K562 (cell line): ENCODE measurements around the gene PALLD. TPM values are rescaled to one million over a fixed set of nuclear protein-coding genes. Genes with fewer than 3 reads are reported as not detected.

Source experiments
- ATAC-seq: fragments of 200-7000 bp; cut with Tn5 transposase; 3 replicates; pipeline ENCODE4 v1.9.1; 2020; ENCODE audit warnings: moderate library complexity
- BruUV-seq: library from RNA; stranded (reverse); fragments of 400-500 nt; replicated peaks from 2 replicates; lab custom pipeline; 2021; lab: Mats Ljungman, UMichigan
- CTCF ChIA-PET: fragments of 300-600 bp; formaldehyde crosslinking; extraction: SDS; loops from one replicate; lab custom pipeline; 2021; ENCODE audit warnings: low intra/inter-chr PET ratio; lab: Yijun Ruan, JAX
- POLR2A ChIA-PET: fragments of 300-600, 350-650 bp; sonication (Branson Sonifier 250); formaldehyde crosslinking; extraction: SDS; loops from one replicate; lab custom pipeline; 2021; ENCODE audit warnings: antibody characterized with exemption, inconsistent platforms; lab: Yijun Ruan, JAX
- DNase-seq, 4 experiments: peaks; one replicate each; pipeline versions ENCODE4 v3.0.0 to v3.0.0-alpha.2; 2011 to 2018; ENCODE audit warnings: low spot score in 3 of 4, mixed read lengths in 3 of 4; ENCODE audit errors: extremely low read depth in 1 of 4
- FAIRE-seq: peaks from 2 replicates; lab custom pipeline; 2011; peaks lifted over from hg19 to GRCh38; lab: Jason Lieb, UNC
- H2AFZ ChIP-seq: 2 replicates; pipeline ENCODE4 v1.6.0; 2011; ENCODE audit warnings: low read depth, low read length, control low read depth, inconsistent platforms
- H3K27ac ChIP-seq: fragments of 200-600 bp; 3 replicates; pipeline ENCODE4 v1.8.0; 2011; ENCODE audit warnings: low read depth, mild to moderate bottlenecking, control low read depth, inconsistent platforms, low read length, moderate library complexity, mixed read lengths; ENCODE audit errors: extremely low read depth
- H3K27me3 ChIP-seq, 2 experiments: fragments of 300-600 bp in 1 of 2; 2 replicates in 1 of 2; 3 replicates in 1 of 2; pipeline versions ENCODE4 v1.6.0 to v1.8.0; 2011; ENCODE audit warnings: inconsistent platforms in 2 of 2, low read length in 2 of 2, mild to moderate bottlenecking in 1 of 2, mixed read lengths in 1 of 2, moderate library complexity in 1 of 2; ENCODE audit not compliant: control insufficient read depth in 2 of 2, insufficient read depth in 2 of 2
- H3K36me3 ChIP-seq: fragments of 300-600 bp; 3 replicates; pipeline ENCODE4 v1.8.0; 2011; ENCODE audit warnings: mild to moderate bottlenecking, low read length, inconsistent platforms; ENCODE audit not compliant: control insufficient read depth, insufficient read depth
- H3K4me1 ChIP-seq, 2 experiments: fragments of 200-600 bp in 1 of 2; replicated peaks in 1 of 2; 2 replicates in 1 of 2; 3 replicates in 1 of 2; pipeline versions ENCODE4 v1.5.1 to v1.8.0; 2011; ENCODE audit warnings: inconsistent platforms in 2 of 2, low read length in 2 of 2, mild to moderate bottlenecking in 1 of 2, mixed read lengths in 1 of 2, moderate library complexity in 1 of 2; ENCODE audit not compliant: control insufficient read depth in 2 of 2, insufficient read depth in 2 of 2
- H3K4me2 ChIP-seq: 2 replicates; pipeline ENCODE4 v1.6.1; 2011; ENCODE audit warnings: low read length, control low read depth, inconsistent platforms, mixed read lengths; ENCODE audit not compliant: insufficient read depth
- H3K4me3 ChIP-seq: fragments of 200-600 bp; sonication (generic), shearing (Covaris generic); 2 replicates; pipeline ENCODE4 v1.5.1; 2016; ENCODE audit warnings: control low read depth, inconsistent platforms
- H3K79me2 ChIP-seq: fragments of 200-600 bp; 3 replicates; pipeline ENCODE4 v1.8.0; 2011; ENCODE audit warnings: low read length, inconsistent platforms; ENCODE audit not compliant: control insufficient read depth, insufficient read depth
- H3K9ac ChIP-seq, 2 experiments: 2 replicates each; pipeline versions ENCODE4 v1.6.0 to v1.6.1; 2011; ENCODE audit warnings: low read depth in 2 of 2, low read length in 2 of 2, control low read depth in 1 of 2, inconsistent platforms in 1 of 2, mild to moderate bottlenecking in 1 of 2, mixed read lengths in 1 of 2; ENCODE audit not compliant: insufficient read depth in 1 of 2
- H3K9me1 ChIP-seq: one replicate; pipeline ENCODE4 v1.6.0; 2011; ENCODE audit warnings: inconsistent platforms, mild to moderate bottlenecking, low read length, moderate library complexity; ENCODE audit not compliant: control insufficient read depth, insufficient read depth
- H3K9me3 ChIP-seq: replicated peaks from 2 replicates; pipeline ENCODE4 v1.5.1; 2011; ENCODE audit warnings: low read depth, low read length, inconsistent platforms; ENCODE audit not compliant: control insufficient read depth, insufficient read depth
- H4K20me1 ChIP-seq: replicated peaks from 2 replicates; pipeline ENCODE4 v1.6.1; 2011; ENCODE audit warnings: low read length, inconsistent platforms, mixed read lengths; ENCODE audit not compliant: control insufficient read depth, insufficient read depth
- CTCF ChIP-seq, 3 experiments: IDR thresholded peaks in 2 of 3; conservative IDR thresholded peaks in 1 of 3; 2 replicates each; pipeline ENCODE4 v1.5.1; 2011 to 2012; ENCODE audit warnings: low read length in 3 of 3, mild to moderate bottlenecking in 3 of 3, control low read depth in 2 of 3, improper control_type of control experiment in 1 of 3, inconsistent platforms in 1 of 3, low read depth in 1 of 3, mixed read lengths in 1 of 3, moderate library complexity in 1 of 3; ENCODE audit not compliant: insufficient read depth in 2 of 3
- HMG20A ChIP-seq: fragments of 450-650 bp; formaldehyde crosslinking; conservative IDR thresholded peaks from 2 replicates; pipeline ENCODE4 v1.4.0; 2020; ENCODE audit warnings: mild to moderate bottlenecking, mixed read lengths
- YY1 ChIP-seq, 3 experiments: IDR thresholded peaks; 2 replicates each; pipeline ENCODE4 v1.6.1; 2011; ENCODE audit warnings: low read length in 2 of 3, mild to moderate bottlenecking in 2 of 3, moderate library complexity in 2 of 3, borderline replicate concordance in 1 of 3, control low read depth in 1 of 3, low read depth in 1 of 3; ENCODE audit not compliant: insufficient read depth in 3 of 3, insufficient replicate concordance in 2 of 3, control insufficient read depth in 1 of 3, insufficient read length in 1 of 3; ENCODE audit errors: extremely low read depth in 1 of 3
- WGBS: fragments of 100-300 bp; shearing (Covaris generic); methylation state at CpG from one replicate; pipeline ENCODE4 v1.1.6; 2016; ENCODE audit warnings: low coverage, mixed read lengths; ENCODE audit not compliant: insufficient coverage; ENCODE audit errors: missing lambda C conversion rate; 5-methylcytosine and 5-hydroxymethylcytosine counted together
- in situ Hi-C: fragments of 300-500 bp; cut with MboI; formaldehyde crosslinking; loops from 4 replicates; pipeline ENCODE4 v1.15.0; 2018; ENCODE audit warnings: inconsistent platforms, mixed read lengths
- intact Hi-C: fragments of 100-400 bp; cut with micrococcal nuclease; formaldehyde crosslinking; loops from 2 replicates; pipeline ENCODE4 v1.14.2; 2022
- polyA plus RNA-seq, 8 experiments: library from polyadenylated mRNA; depleted of rRNA in 4 of 8; stranded (reverse) in 5 of 8; unstranded in 3 of 8; fragments of >200 nt; fragmentation: Nextera tagmentation in 2 of 8; fragmentation: Illumina TruSeq in 1 of 8; extraction: Ambion mirVana in 2 of 8; extraction: Trizol in 1 of 8; gene quantifications; 2 replicates each; pipeline versions ENCODE4 v1.2.1 to v1.2.3, GENCODE V29; 2011 to 2014; ENCODE audit warnings: inconsistent platforms in 1 of 8, missing spikeins in 1 of 8
- total RNA-seq, 7 experiments: library from RNA; depleted of rRNA in 6 of 7; stranded (reverse); fragments of >200 nt in 6 of 7; fragmentation: Illumina TruSeq in 2 of 7; extraction: Trizol in 2 of 7; gene quantifications; 2 replicates each; pipeline versions ENCODE4 v1.2.1 to v1.2.3, GENCODE V29; 2011 to 2021; ENCODE audit warnings: low replicate concordance in 1 of 7

PALLD gene
- total and polyA plus RNA-seq, 9 of the 15 experiments (the other 6 are each of a cell fraction or from before 2014, with no cell fraction given), result 0.01 to 0.35 (median 0.06) TPM; not detected in 3

- Histone ChIP-seq H3K4me1 (no peaks in the 10 kb centered on the region), H3K79me2 (no peaks in the 10 kb centered on the region), H3K4me2 (no peak overlapping the region), H3K27ac (no peak overlapping the region), H3K9me1 (no peaks in the 10 kb centered on the region), H3K27me3 (no peaks in the 10 kb centered on the region), H2AFZ (no peak overlapping the region), H3K9me3 (no peaks in the 10 kb centered on the region), H3K9ac (no peak overlapping the region), H3K4me3 (no peak overlapping the region), H4K20me1 (no peaks in the 10 kb centered on the region), H3K36me3 (no peaks in the 10 kb centered on the region)
- ATAC-seq (peak; percentile 78), FAIRE-seq (peak; percentile 67), DNase-seq (peak; percentile 17 to 41 (median 30))
- TF ChIP-seq CTCF (IDR thresholded peaks at IDR 0.05 in 2 of 3, conservative IDR thresholded peaks at IDR 0.05 in 1 of 3; ENCODE audit: insufficient read depth in 2 of 3, low read depth in 1 of 3, low read length in 3 of 3) (peak; percentile 33 to 69 (median 53); a peak in 5 of 6 replicates), HMG20A (CRISPR knock-in tag) (no peak), YY1 (IDR thresholded peaks at IDR 0.05; ENCODE audit: borderline replicate concordance in 1 of 3, control insufficient read depth in 1 of 3, extremely low read depth in 1 of 3, insufficient read depth in 3 of 3, insufficient read length in 1 of 3, insufficient replicate concordance in 2 of 3, low read depth in 1 of 3, low read length in 2 of 3) (no peak)
- ChIA-PET POLR2A (no interaction called here), CTCF (no interaction called here)
- intact Hi-C loops, result no loop called here
- WGBS, result 5% methylated on average over 3 of the region's 3 CpGs
- in situ Hi-C loops, result no loop called here
- BruUV-seq, result no TSS peak
Measured at GRCh38 chr4:168942985-168943384, 446.1 kb downstream of the PALLD start.
